CD4-positive, alpha-beta T cell treated with Interleukin-17A for 4 hours (primary cell): Measurements from ENCODE around the gene ROR1.
"Not testable (repeated sequence)": the region's sequence is repeated elsewhere in the genome, so short reads cannot be mapped to it uniquely, and the experiment has no call there.

Source experiments
- DNase-seq: peaks from one replicate; pipeline ENCODE4 v3.0.0-alpha.2; 2020; ENCODE audit warnings: mixed read lengths

Gene ROR1

DNA sequence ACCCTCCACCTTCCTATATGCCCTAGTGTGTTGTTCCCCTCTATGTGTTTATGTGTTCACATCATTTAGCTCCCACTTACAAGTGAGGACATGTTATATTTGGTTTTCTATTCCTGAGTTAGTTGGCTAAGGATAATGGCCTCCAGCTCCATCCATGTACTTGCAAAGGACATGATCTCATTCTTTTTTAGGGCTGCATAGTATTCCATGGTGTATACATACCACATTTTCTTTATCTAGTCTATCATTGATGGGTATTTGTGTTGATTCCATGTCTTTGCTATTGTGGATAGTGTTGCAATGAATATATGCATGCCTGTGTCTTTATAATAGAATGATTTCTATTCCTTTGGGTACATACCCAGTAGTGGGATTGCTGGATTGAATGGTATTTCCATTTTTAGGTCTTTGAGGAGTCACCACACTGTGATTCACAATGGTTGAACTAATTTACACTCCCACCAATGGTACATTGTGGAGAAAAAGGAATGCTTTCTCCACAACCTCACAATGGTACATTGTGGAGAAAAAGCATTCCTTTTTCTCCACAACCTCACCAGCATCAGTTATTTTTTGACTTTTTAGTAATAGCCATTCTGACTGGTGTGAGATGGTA is 52.5 kb downstream of the ROR1 start:
- DNase-seq, result not testable (repeated sequence)

GRCh38 chr1:63827411-63828321 is 53.8 kb downstream of the ROR1 start:
- no peak for DNase-seq

DNA sequence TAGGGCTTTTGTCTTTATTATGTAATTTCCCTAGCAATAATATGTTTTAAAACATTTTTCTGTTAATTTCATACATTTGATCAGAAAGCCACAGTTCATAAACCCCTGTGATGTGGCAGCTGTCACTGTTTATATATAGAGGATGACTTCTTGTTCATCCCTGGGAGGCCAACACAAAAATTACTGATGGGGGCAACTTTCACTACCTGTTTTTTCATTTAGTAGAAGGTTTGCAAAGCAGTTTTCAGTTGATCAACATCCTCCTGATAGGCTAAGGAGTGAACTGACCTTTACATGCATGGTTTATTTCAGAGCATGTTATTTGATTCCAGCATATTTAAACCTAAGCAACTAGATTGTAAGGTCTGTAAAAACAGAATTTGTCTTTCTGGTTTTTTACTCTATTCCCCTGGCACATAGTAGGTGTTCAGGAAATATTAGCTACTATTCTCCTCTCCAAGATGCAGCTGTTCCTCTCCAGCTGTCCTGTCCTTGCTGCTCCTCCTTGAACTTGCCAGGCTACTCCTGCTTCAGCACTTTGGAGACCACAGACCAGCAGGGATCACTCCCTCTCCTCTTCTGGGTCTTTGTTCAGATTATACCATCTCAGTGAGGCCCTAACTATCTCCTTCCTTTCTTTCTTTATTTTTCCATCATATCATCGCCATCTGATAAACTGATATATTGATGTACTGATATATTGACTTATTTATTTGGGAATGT is 54.7 kb downstream of the ROR1 start:
- no peak for DNase-seq

DNA sequence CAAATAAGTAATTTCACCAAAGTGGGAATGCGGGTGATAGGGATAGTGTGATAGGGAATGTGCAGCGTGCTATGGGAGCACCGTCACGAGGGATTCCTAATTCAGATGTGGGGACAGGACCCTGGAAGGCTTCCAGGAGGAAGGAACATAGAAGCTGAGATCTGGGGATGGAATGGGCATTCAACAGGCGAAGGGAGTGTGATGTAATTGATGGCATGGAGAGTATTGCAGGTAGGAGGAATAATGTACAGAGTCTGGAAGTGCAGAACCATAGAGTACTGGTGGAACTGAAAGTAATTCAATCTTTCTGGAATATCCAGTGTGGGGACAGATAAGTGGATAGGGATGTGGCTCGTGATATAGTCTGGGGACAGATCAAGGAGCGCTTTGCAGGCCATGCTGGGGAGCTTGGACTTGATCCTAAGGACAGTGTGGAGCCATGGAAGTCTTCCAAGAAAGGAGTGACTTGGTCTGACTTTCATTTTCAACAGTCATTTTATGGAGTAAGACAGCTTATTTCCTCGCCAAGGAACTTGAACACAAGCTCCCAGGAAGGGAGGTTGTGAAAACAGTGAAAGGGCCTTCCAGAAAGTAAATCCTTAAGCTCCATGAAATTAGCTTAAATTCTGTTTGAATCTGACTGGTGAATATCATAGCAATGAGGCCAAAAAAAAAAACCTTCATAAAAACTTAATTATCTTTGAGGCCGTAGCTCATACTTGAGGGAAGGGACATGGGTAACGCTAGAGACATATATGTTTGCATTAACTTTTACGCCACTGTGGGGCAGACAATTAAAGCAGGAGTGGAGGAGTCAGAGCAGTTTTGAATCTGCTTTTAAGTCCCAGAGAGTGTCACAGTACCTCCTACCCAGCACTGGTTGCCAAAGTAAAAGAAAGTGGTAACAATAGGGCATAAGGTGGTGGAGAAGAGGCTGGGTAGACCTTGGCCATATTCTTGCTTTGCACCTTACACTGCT is 55.8 kb downstream of the ROR1 start:
- DNase-seq, result no peak

DNA sequence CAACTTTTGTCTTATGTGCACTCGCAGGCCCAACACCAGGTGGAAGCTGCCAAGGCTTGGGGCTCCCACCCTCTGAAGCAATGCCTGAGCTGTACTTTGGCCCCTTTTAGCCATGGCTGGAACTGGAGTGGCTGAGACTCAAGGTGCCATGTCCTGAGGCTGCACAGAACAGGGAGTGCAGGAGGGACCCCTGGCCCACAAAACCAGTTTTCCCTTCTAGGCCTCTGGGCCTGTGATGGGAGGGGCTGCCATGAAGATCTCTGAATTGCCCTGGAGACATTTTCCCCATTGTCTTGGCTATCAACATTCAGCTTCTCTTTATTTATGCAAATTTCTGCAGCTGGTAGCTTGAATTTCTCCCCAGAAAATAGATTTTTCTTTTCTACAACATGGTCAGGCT is 57.6 kb downstream of the ROR1 start:
- DNase-seq, result no peak

DNA sequence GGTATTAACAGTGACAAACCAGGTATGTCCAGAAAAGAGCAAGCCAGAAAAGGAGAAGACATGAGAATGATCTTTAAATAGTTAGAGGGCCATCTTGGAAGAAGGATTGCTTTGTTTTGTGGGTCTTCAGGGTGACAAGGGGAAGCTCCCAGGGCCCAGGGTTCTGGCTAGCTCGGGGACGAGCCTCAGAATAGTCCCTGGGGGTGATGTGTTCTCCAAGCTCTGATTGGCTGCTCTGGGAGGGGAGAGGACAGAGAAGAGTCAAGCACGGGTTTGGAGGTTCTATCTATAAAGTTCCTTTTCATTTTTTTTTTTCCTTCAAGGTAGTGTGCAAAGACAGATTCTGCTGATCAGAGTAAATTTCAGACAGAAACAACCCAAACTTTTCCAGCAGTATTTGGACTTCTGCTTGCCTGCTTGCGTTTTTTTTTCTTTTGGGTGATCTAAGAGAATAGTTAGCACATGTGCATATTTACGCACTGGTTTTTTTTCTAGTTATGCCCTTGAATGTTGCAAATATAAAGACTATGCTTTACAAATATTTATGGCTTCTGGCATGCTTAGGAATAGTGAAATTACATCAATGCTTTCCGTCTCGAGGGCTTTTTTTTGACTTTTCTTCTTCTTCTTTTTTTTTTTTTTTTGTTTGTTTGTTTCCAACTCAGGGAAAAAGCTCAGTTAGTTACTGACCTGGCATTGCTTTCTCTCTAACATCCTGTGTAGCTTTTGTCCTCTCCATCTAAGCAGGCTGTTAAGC is 59.7 kb downstream of the ROR1 start:
- no peak for DNase-seq

GRCh38 chr1:63835128-63835527 is 61.3 kb downstream of the ROR1 start:
- DNase-seq, result no peak

GRCh38 chr1:63836374-63836773 is 62.6 kb downstream of the ROR1 start:
- no peak for DNase-seq

GRCh38 chr1:63836830-63837229 is 63.0 kb downstream of the ROR1 start:
- DNase-seq, result no peak

- no peak for DNase-seq
Measured at GRCh38 chr1:63843010-63843409, 69.2 kb downstream of the ROR1 start.

GRCh38 chr1:63843884-63844283 is 70.1 kb downstream of the ROR1 start:
- no peak for DNase-seq

- DNase-seq, result no peak
Measured at GRCh38 chr1:63845346-63845745, 71.5 kb downstream of the ROR1 start.

- DNase-seq, result no peak
Measured at GRCh38 chr1:63847308-63847910, 73.6 kb downstream of the ROR1 start.

DNA sequence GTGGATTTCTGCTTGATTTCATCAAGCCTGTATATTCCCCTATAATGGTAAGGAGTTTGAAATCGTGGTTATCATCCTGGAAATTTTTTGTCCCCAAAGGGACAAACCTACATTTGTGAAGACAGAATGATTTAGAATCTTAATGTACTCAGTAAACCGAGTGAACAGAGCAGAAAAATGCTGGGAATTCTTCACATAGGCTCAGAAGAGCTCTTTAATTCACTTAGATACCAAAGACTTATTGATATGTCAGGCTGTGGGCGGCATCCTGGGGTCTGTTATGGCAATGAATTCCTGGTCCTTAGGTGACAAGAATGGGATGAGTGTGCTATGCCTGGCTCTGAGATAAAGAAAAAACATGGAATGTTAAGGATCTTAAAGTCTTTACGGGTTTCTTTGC is 74.9 kb downstream of the ROR1 start:
- DNase-seq, result no peak

- no peak for DNase-seq
Measured at GRCh38 chr1:63849149-63849548, 75.3 kb downstream of the ROR1 start.

DNA sequence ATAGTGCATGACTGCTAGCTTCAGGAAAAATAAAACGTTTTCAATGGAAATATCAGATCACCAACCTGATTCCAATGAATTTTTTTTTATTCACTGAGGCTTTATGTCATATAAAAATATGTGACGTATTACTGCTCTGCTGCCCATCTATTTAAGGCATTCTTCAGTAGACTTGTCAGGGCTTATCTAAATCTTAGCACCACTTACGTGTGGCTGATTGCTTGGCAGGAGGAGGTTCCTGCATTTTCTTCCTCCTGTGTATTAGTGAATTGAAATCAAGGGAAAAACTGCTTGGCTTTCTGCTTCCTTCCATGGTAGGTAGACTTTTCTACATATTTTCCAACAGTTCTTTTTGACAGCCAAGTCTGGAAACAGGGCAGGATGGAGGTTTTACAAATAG is 80.3 kb downstream of the ROR1 start:
- no peak for DNase-seq

GRCh38 chr1:63855942-63856341 is 82.1 kb downstream of the ROR1 start:
- no peak for DNase-seq

DNA sequence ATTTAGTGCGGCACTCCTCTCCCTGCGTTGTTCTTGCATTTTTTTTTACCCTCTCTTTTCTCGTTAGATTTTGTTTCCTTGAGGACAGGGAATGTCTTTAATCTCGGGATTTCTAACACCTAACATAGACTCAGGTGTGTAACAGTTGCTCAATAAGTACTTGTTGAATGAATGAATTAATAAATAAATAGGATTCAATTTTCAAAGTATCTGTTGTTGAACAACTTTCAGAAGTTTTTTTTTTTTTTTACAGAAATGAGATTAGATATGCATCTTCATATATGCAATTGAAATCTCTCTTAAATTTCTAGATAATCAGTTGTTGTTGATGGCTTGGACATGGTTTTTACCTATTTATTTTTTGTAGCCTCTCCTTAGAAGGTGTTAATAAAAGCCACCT is 83.1 kb downstream of the ROR1 start:
- DNase-seq, result no peak

- no peak for DNase-seq
Measured at GRCh38 chr1:63857478-63857877, 83.7 kb downstream of the ROR1 start.

- no peak for DNase-seq
Measured at GRCh38 chr1:63858153-63858552, 84.3 kb downstream of the ROR1 start.
